ENCODE measurements around the gene PIM3.

DNA sequence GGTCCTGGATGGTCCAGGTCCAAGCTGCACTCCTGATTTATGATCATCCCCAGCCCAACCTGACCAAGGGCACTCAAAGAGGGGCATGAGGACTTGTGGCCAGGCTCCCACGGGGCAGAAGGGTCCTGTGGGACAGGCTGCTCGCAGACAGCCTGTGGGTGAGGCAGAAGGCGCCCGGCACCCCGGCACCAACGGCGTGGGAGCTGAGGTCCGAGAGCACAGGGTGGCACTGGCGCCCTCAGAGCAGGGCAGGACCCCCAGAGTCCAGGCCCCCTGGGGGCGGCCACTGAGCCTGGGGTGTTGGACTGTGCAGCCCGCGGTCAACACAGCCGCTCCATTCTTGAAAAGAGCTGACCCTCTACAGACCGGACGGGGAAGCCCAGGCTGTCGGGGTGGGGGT is 48.7 kb downstream of the PIM3 start:
- TF ChIP-seq, protein P1, sequence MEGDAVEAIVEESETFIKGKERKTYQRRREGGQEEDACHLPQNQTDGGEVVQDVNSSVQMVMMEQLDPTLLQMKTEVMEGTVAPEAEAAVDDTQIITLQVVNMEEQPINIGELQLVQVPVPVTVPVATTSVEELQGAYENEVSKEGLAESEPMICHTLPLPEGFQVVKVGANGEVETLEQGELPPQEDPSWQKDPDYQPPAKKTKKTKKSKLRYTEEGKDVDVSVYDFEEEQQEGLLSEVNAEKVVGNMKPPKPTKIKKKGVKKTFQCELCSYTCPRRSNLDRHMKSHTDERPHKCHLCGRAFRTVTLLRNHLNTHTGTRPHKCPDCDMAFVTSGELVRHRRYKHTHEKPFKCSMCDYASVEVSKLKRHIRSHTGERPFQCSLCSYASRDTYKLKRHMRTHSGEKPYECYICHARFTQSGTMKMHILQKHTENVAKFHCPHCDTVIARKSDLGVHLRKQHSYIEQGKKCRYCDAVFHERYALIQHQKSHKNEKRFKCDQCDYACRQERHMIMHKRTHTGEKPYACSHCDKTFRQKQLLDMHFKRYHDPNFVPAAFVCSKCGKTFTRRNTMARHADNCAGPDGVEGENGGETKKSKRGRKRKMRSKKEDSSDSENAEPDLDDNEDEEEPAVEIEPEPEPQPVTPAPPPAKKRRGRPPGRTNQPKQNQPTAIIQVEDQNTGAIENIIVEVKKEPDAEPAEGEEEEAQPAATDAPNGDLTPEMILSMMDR (IDR thresholded peaks at IDR 0.05; ENCODE audit: control extremely low read depth in 1 of 3, insufficient read depth in 1 of 3, low read depth in 1 of 3, low read length in 3 of 3): no peak
- TF ChIP-seq POLR2A (IDR thresholded peaks at IDR 0.05; ENCODE audit: control extremely low read depth in 1 of 2, low read depth in 2 of 2, low read length in 2 of 2) (no peak), EZH2 (IDR thresholded peaks at IDR 0.05; ENCODE audit: low read depth, low read length, severe bottlenecking) (no peak), MAFK (IDR thresholded peaks at IDR 0.05; ENCODE audit: low read depth, low read length) (no peak), POLR2AphosphoS5 (IDR thresholded peaks at IDR 0.05; ENCODE audit: low read depth, low read length) (no peak), BRCA1 (IDR thresholded peaks at IDR 0.05; ENCODE audit: low read depth, low read length) (no peak), SP2 (IDR thresholded peaks at IDR 0.05; ENCODE audit: low read length) (no peak), TAF1 (IDR thresholded peaks at IDR 0.05; ENCODE audit: low read depth, low read length) (no peak), SP1 (IDR thresholded peaks at IDR 0.05; ENCODE audit: low read depth, low read length) (no peak), RNF2 (IDR thresholded peaks at IDR 0.05; ENCODE audit: borderline replicate concordance, low read depth, low read length, missing control alignments, poor library complexity, severe bottlenecking) (no peak)
- TF ChIP-seq, protein P2, sequence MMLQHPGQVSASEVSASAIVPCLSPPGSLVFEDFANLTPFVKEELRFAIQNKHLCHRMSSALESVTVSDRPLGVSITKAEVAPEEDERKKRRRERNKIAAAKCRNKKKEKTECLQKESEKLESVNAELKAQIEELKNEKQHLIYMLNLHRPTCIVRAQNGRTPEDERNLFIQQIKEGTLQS (IDR thresholded peaks at IDR 0.05; ENCODE audit: insufficient read depth, low read depth, low read length): no peak
- TF ChIP-seq, protein P3, sequence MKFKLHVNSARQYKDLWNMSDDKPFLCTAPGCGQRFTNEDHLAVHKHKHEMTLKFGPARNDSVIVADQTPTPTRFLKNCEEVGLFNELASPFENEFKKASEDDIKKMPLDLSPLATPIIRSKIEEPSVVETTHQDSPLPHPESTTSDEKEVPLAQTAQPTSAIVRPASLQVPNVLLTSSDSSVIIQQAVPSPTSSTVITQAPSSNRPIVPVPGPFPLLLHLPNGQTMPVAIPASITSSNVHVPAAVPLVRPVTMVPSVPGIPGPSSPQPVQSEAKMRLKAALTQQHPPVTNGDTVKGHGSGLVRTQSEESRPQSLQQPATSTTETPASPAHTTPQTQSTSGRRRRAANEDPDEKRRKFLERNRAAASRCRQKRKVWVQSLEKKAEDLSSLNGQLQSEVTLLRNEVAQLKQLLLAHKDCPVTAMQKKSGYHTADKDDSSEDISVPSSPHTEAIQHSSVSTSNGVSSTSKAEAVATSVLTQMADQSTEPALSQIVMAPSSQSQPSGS (IDR thresholded peaks at IDR 0.05; ENCODE audit: low read length): no peak
- TF ChIP-seq, protein P4, sequence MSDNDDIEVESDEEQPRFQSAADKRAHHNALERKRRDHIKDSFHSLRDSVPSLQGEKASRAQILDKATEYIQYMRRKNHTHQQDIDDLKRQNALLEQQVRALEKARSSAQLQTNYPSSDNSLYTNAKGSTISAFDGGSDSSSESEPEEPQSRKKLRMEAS (IDR thresholded peaks at IDR 0.05): no peak

All from H1 (cell line).